GM19043 (cell line): ENCODE measurements around the gene HMGN1.

ENCODE experiments used
- ATAC-seq: cut with Tn5 transposase; IDR thresholded peaks from one replicate; pipeline ENCODE4 v1.9.1; 2021; ENCODE audit warnings: low read depth; ENCODE audit not compliant: unreplicated experiment

Gene HMGN1

DNA sequence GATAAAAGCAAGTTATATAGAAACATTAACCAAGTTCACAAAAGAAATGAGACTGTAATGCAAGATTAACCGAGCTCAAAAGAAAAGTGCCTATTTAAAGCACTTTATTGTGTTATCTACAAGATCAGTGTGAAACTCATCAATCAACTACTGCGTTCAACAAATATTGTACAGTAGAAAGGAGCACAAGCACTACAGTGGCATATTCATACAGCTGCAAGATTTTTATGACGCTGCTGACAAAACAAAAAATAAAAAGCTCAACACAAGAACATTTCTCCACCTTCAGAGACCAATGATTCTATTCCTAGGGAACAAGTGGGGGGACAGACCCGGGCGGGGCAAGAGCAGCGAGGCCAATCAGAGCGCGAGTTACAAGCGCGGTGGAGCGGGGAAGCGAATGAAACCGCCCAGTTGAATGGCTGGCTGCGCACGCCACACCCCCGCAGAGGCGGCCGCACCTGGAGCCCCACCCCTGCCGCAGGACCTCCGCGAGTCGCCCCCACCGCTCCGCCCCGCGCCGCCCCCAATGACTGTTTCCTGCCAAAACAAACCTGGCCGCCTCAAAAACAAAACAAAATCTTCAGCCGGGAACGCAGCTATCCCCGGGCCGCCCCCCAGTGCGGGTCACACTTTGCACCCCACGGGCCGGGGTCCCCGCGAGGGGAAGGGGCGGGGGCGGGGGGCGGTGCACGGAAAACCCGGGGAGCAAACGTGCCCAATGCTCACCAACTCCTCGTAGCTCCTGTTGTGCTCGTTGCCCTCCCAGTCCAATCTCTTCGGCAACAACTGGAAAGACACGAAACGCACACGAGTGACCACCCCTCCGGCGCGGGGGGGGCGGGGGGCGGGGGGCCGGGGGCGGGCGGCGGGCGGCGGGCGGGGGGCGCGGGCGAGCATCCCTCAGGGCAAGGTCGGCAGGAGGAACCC, 36.5 kb downstream of the HMGN1 start:
- ATAC-seq: peak; percentile 76

DNA sequence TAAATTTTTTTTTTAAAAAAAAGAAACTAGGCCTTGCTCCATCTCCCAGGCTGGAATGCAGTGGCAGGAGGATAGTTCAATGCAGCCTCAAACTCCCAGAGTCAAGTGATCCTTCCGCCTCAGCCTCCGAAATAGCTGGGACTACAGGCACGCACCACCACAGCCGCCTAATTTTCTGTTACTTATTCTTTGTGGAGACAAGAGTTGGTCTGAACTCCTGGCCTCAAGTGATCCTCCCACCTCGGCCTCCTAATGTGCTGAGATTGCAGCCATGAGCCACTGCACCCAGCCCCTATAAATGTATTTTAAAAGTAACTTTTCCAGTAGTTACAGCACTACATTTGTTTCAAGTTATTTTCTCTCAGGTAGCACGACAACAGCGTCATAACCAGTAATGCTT, 37.7 kb downstream of the HMGN1 start:
- ATAC-seq: no peak

DNA sequence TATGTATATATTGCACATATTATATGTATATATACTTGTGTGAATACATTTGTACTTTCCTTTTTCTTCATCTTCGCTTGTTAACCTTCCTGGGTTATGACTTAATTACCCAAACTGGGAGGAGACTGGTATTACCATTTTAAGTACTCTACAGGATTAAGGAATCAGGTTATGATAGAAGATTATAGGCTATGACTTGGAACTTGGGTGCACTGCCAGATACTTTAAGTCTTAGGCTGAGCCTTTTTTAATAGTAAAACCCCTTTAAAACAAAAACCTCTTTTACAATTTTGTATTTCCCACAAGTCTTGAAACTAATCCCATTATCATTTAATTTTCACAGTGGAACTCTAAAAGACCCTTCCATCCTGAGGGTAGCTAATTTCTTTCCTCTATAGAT, 41.4 kb downstream of the HMGN1 start:
- no peak for ATAC-seq

DNA sequence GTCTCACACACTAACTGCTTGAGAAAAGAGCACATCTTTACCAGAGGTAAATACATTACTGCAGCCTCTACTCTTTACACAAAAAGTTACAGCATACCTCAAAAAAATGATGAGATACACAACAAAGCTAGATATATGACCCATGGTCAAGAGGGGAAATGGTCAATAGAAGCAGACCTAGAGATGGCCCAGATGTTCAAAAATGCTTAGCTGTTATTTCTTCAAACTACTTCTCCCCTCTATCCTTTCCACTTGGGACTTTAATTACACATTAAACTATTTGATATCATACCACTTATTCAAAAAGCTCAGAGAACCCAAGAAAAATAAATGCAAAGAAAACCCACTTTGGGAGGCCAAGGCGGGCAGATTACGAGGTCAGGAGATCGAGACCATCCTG, 48.3 kb downstream of the HMGN1 start:
- no peak for ATAC-seq

DNA sequence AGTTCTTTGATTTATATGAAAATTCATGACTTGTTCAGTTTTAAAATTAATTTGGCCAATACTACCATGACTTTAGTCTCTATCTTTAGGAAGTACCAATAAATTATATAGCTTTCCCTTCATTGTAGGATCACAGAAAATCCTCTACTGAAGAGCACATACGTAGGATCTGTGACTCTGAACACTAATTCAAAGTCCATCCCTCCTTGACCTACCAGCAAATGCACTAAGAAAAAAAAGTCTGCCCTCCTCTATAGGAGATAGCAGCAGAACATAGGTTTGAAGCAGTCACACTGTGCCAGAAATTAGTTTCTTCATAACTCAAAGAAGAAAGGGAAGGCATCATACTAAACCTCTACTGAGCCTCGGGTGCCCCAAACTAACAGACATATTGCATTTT, 52.0 kb downstream of the HMGN1 start:
- ATAC-seq: no peak
